HG03095 (cell line): ENCODE results near the gene TIMM8B.
"Not testable (repeated sequence)": the region's sequence is repeated elsewhere in the genome, so short reads cannot be mapped to it uniquely, and the experiment has no call there.

ENCODE experiments used
- ATAC-seq: cut with Tn5 transposase; IDR thresholded peaks from one replicate; pipeline ENCODE4 v1.9.1; 2021; ENCODE audit warnings: moderate library complexity; ENCODE audit not compliant: unreplicated experiment

The TIMM8B gene, protein sequence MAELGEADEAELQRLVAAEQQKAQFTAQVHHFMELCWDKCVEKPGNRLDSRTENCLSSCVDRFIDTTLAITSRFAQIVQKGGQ

DNA sequence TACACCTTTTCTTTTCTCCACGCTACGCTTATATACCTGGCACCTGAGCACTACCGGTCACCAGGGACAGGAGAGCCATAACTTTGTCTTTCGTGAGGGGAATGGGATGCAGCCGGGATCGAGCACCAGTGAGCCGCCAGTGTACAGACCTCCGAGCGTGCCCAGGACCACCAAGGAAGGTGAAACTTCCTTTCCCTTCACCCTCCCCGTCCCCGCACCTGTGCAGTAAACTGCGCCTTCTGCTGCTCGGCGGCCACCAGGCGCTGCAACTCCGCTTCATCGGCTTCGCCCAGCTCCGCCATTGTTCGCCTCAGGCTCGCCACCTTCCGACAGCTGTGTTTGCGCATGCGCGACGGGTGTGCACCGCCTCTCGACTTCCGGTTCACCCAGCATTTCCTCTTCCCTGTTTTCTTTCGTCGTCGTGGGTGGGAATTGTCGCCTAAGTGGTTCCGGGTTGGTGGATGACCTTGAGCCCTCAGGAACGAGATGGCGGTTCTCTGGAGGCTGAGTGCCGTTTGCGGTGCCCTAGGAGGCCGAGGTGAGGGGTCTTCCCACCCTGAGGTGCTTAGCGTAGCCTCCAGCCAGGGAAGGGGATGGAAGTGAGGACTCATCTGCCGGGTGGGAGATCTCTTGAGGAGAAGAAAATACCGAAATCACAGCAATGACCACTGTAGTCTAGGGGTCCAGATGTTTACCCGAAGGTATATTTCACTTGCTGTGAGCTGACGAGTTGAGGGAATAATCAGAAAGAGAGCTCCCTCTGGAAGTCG lies at the start of gene TIMM8B, which contains the start of gene SDHD:
TSS of gene TIMM8B (minus strand) at position 335 of the 770 bp plus-strand sequence. CDS start at position 302, 33 bp downstream.
TSS of gene SDHD (plus strand) at position 452 of the 770 bp plus-strand sequence. CDS start at position 487, 35 bp downstream.
- peak; percentile 86 for ATAC-seq

DNA sequence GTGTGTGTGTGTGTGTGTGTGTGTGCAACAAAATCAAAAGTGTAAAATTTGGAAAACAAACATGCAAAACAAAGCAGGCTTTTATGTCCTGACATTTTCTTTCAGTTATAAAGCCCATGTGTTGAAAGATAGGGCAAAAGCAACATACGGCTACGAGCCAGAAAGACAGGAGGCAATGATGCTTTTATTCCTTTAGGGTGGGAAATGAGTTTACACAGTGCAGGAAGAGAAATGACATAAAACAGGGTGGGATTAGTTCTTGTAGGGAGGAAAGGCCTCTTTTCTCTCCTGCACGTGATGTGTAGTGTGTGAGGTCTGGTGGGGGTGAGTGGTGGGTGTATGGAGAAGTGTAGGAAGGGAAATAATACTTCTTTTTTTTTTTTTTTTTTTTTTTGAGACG lies 47.9 kb upstream of the TIMM8B start:
- no peak for ATAC-seq

DNA sequence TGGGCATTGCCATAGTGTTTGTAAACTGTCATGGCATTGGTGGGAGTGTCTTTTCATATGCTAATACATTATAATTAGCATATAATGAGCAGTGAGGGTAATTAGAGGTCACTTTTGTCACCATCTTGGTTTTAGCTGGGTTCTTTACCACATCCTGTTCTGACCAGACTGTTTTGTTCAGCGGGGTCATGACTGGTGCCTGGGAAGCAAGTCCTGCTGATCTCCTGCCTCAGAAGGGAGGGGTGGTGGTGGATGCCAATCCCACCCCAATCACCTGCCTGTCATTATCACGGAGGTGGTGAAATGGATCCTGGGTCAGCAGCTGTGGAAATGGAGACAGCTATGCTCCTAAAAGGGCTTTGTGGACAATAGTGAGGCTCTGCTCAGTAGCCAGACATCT lies 46.2 kb upstream of the TIMM8B start:
- ATAC-seq = no peak

DNA sequence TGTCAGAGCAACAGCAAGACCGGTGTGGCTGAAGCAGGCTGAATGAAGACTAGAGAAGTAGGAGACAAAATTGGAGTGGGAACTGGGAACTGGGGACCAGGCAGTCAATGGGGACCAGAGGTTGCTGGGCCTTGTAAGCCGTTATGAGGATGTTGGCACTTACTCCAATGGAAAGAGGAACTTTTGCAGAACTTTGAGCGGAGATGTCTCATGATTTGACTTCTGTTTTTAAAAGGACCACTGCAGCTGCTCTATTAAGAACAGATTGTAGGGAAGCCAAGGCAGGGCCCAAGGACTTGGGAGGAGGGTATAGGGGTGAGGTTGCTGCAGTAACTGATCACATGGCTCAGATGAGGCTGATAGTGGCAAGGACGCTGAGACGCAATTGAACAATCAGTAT lies 43.1 kb upstream of the TIMM8B start:
- no peak for ATAC-seq

DNA sequence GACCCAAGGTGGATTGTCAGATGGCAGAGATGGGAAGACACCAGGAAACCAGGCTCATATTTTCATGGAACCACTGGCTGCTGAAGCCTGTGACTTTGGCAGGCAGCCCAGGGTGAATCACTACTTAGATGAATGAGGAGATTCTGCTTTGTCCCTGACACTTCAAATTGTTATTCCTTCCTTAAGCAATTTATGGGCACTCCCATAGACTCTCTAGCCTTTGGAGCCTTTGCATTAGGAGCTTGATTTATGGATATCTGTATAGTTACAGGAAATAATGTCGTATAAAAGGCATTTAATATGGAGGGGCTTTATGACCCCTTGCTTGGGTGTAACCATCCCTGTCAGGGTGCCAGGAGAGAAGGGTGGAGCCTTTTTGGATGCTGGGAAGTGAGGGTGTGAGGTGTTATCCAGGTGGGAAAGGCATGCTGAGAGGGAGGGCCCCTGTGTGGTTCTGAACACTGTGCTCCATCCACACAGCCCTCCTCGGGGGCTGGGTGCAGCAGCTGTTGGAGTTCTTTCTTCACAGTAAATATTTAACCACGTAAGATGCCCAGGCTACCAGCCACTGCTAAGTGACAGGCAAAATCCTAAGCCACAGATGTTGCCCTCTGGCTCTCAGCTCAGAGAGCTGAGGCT lies 42.0 kb upstream of the TIMM8B start:
- ATAC-seq = no peak

DNA sequence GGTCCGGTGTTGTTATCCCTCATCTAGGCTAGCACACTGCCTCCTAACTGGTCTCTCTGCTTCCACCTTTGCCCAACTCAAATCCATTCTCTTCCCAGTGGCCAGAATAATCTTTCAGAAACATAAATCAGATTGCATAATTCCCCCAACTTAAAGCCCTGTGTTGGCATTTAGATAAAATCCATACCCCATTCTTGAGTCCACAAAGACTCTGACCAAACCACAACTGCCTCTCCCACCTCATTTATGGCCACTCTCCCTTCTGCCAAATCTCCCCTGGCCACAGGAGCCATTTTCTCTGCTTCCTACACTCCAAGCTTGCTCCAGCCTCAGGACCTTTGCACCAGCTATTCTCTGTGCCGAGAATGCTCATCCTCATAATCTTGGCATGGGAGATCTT lies 40.5 kb upstream of the TIMM8B start:
- no peak for ATAC-seq

DNA sequence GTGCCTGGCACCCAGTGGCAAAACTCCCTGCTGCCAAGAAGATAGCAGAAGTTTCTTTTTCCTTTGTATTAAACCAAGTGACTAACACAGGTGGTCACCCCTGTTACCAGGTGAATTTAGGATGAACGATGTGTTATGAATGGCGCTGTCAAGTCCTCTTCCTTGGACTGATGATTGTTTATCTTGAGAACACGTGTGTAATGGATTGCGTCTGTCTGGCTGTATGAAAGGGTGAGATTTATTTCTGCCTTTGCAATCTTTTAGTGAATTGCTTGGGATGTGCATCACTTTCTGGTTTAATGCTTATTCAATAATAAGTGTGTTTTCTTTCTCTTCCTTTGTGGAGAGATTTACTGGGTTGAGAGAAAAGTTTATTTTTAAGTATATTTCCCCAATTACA lies 36.6 kb upstream of the TIMM8B start:
- no peak for ATAC-seq

DNA sequence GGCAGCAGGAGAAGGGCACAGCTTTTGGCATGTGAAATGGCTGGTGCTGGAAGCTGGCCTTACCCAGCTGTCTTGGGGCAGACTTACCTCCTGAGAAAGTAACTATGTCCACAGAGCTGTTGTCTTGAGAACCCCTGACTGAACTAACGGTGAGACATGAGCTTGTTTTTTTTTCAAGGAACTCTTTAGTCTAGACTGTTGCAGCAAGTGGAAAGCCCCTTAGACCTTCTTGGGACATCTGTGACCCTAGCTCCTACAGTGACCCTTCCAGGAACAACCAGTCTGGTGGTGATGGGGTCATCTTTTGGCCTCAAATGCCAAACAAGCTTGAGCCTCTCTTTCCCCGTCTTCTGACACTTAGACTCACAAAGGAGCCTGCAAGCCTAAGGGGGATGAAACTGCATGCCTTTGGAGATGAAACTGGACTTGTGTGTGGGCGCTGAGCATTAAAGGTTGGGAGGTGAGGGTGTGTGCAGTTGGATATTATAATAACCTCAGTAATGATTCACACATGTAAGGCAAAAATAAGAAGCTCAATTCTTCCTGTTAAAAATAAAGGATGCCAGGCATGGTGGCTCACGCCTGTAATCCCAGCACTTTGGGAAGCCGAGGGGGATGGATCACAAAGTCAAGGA lies 35.5 kb upstream of the TIMM8B start:
- no peak for ATAC-seq

DNA sequence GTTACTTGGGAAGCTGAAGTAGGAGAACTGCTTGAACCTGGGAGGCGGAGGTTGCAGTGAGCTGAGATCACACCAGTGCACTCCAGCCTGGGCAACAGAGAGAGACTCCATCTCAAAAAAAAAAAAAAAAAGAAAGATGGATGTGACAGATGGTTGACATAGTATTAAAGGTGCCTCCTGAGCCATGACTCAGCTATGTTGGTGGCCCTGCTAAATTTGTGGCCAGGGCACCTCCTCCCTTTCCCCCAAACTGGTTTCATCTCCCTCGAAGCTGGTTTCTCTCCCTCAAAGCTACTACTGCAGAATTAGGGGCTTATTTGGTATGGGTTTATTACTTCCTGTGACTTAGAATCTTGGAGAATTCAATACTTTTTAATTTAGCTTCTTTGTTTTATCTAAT lies 31.6 kb upstream of the TIMM8B start:
- no peak for ATAC-seq

DNA sequence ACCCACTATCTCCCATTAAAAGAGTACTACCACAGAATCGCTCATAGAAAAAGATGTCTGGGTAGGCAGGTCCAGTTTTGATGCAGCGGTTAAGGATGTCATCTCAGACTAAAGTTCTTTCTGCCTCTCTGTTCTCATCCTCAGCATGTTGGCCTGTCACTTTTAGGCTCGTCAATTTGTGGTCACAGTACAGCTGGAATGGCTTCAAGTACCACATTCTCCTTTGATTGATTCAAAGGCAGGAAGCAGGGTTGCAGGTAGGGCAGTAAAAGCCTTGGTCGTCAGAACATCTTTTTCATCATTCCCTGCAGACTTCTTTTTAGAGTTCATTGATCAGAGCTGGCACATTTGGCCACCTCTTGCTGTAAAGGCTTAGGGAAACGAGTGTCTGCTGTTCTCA lies 28.8 kb upstream of the TIMM8B start:
- no peak for ATAC-seq

DNA sequence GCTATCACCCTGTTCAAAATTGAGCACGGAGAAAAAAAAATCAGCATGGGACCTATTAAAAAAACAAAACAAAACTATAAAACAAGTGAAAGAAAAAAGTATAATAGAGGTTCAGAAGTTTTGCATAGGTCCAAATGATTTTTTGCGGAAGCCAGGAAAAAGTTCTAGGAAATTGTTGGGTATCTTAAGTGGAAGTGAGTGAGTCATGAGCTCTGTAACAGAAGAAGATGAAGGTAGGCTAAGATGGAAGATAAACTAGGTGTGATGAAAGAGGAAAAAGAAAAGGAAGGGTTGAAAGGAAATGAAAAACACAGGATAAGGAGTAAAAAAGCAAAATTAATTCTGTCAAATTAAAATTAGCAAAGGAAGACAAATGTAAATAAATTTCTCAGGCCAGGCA lies 27.9 kb upstream of the TIMM8B start:
- ATAC-seq = no peak

DNA sequence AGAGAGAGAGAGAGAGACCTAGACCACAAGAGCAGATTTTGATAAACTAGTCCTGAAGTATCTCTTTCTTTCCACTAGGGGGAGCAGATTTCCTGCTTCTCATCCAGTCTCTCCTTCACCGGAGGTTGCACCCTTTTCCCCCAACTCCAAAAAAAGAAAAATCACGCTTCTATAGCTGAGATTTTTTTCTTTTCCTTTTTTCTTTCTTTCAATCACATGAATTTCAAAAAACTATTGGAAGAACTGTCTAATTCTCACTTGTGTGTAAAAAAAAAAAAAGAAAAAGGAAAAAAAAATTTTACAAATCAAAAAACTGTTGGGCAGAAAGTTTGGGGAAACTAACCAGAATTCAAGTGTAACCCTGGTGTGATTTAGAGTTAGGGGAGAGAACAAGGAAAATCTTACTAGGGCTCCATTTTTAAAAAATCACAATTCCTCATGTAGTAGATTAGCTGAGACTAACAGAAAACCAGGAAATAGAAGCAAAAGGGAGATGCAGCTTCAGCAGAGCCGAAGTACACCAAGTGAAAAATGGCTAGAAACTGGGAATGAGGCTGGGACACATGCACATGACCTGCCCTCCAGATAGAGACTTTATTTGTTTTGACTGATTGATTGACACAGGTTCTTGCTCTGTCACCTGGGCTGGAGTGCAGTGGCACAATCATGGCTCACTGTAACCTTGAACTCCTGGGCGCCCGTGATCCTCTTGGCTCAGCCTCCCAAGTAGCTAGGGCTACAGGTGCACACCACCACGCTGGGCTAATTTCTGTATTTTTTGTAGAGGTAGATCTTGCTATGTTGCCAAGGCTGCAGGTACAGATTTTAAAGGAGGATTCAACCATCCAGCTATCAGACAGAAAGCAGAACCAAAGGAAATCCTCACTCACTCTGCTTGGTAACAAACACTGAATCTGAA lies 27.2 kb upstream of the TIMM8B start:
- ATAC-seq = no peak

DNA sequence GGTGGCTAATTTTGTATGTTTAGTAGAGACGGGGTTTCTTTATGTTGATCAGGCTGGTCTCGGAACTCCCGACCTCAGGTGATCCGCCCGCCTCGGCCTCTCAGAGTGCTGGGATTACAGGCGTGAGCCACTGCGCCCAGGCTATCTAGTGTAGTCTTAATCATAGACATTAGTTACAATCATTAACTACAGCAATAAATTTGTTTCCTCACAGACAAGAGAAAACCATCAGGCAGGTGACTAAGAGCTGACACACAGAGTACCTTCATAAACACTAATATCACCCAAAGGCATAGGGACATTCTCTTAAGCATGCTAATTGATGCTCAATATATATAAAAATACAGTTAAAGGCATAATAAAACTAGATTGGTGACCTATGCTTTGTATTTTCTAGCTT lies 19.5 kb upstream of the TIMM8B start:
- no peak for ATAC-seq

DNA sequence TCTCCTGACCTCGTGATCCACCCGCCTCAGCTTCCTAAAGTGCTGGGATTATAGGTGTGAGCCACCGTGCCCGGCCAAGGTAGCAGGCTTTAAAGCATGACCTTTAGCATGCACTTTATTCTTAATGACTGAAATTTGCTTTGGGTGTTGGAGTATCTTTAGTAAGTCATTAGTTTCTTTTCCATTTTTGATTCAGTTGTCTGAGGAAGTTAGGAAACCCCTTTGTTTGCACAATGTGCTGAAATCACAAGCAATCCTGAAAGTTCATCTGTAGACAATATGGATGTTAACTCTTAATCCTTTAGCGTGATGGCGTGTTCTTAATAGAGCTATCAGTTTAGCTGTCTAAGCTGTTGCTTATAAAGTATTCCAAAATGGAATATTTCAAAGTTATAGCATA lies 16.9 kb upstream of the TIMM8B start:
- ATAC-seq = no peak

DNA sequence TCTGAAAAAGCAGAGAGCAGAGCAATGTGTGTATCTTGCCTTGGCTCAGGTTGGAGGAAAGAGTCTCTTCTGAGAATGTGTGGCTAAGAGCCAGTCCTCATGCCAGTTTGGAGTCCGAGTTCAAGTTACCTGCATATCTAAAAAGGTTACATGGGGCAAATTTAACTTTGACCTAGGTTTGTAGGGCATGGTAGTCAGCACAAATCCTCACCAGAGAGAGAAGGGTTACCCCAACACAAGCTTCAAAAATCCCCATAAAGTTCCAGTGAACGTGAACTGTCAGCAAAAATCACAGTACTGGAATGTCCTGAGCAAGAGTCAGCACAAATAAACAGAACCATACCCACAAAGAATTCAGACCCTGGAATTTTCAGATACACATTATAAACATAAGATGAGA lies 13.9 kb upstream of the TIMM8B start:
- ATAC-seq = no peak

DNA sequence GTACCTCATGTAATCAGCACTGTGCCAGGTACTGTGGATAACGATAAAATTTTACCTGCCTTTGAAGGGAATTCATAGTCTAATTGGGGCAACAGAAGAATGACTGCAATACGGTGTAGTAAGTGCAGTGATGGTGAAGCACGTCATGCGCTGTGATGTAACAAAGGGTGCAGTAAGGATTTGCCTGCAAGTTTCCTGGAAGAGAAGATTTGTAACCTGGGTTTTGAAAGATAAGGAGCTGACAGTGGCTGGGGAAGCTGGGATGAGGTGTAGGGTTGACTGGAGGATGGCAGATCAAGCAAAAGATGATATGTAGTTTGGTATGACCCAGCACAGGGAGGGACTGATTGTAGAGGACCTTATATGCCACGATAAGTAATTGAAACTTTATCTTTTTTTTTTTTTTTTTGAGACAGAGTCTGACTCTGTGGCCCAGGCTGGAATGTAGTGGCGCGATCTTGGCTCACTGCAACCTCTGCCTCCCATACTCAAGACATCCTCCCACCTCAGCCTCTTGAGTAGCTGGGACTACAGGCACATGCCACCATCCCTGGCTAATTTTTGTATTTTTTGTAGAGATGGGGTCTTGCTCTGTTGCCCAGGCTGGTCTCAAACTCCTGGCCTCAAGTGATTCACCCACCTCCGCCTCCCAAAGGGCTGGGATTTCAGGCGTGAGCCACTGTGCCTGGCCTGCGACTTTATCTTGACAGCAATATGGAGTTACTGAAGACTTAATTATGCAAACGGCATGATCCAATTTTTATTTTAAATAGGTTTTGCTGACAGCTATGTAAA lies 11.4 kb upstream of the TIMM8B start:
- ATAC-seq = no peak

DNA sequence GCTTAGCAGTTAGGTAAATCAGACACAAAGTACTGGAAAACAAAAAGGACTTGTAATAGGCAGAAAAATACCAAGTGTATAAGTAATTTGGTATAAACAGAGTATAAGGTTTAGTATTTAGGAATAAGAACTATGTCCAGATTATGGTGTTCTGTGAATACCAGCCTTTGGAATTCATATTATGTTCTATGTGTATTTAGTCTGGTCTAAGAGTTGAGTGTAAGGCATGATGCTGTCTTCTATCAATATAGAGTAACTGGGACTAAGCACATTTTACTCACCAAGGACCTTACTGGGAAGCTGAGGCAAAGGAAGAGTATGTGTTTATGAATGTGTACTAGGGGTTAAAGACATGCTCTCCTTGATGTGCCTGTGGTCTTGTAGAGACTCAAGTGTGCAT lies 9.6 kb upstream of the TIMM8B start:
- no peak for ATAC-seq

DNA sequence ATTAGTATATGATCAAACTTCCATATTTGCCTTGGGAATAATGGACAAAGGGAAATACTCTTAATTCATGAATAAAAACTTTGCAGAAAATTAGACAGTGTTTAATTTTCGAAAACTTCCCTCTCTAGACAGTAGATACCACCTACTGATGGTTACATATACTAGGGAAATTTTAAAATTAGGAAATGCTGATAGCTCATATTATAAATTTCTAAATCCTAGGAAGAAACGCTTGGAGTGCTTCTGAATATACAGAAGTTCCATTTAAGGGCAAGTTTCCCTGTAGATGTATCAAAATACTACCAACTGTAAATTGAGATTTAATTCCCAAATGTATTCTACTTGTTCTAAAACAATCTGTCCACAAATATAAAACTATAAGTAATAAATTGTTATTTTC lies 8.7 kb upstream of the TIMM8B start:
- not testable (repeated sequence) for ATAC-seq

DNA sequence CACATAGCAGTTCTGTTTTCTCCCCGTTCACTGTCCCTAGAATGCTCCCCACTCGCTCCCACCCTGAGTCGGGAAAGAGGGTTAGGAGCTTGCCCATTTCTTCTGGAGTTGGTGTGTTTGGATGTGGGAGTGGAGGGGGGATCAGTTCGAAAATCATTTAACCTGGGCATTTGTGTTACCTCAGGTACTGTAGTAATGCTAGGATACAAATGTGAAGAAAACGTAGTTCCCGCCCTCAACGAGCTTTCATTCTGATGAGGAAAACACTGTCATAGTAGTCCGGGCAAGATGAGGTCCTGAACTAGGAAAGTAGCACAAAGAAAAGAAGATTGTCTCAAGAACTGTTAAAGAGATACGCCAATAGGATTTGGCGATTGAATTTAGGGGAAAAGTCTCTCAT lies 656 bp upstream of the TIMM8B start:
- no peak for ATAC-seq

DNA sequence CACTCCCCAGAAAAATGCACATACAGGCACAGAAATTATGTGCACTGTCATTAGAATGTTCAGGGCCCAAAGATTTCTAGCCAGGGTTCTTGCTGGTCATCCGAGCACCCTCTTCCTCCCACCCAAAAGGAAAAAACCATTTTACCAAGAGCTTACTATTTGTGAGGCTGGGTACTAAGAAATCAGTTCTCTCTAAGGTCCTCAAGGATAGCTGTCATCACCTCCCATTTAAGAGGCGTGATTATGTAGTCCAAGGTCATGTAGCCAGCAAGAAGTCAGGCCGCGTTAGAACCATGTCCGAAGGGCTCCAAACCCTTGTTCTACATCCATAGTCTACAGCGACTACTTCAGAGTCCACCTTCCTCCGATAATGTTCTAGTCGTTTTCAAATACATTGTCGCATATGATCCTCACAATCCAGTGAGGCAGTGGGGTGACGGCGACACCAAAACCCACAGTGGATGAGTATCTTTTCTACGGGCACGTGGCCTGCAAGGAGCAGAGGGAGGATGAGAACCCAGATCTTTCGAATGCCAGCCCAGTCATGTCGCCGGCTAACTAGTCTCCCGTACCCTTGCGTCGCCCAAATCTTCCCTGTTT lies 634 bp downstream of the TIMM8B start:
- ATAC-seq = peak; percentile 15
